Measurements from ENCODE around the gene RCOR2.

DNA sequence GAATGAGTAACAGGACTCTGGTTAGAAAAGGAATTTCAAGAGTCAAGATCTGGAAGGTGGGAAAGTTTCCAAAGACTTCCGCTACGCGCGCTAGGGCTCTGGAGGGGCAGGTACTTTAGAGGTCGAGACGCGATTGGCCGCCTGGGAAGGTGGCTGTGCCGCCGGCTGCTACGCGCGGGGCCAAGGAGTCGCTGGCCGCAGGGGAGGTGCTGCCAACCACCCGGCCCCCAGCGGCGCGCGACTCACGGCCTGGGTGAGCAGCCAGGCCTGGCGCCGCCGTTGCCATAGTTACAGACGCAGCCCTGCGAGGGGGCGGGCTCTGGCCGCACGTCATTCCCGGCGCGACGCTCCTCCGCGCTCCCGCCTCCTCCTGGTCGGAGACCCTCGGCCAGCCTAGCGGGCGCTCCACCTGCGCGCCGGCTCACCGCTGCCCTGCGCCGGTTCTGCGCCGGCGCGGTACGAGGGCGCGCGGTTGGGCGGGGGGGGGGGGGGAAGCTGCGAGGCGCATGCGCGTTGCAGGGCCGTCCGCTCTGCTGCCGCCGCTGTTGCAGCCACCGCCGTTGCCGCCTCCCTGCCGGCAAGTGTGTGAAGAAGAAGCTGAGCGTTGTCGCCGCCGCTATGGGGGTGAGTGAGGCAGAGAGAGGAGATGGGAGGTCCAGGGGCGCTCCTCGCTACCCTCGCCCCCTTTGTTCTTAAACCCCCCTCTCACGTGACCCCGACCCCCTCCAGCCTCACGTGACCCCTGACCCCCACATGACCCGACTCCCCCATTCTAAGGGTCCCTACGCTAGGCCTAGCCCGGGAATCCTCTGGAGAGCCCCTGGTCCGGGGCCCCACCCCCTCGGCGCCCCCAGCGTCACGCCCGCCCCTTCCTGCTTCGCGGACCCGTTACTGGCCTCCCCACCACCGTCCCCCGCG is 21.8 kb upstream of the RCOR2 start, which contains the start of gene NAA40:
- TF ChIP-seq CTCF (conservative IDR thresholded peaks at IDR 0.05; ENCODE audit: low read length), result no peak
- no peak for TF ChIP-seq EZH2phosphoT487 (IDR thresholded peaks at IDR 0.05; ENCODE audit: borderline replicate concordance, low read depth, low read length)
